ENCODE data around the gene EPS8L3.
"Not testable (repeated sequence)": the region's sequence is repeated elsewhere in the genome, so short reads cannot be mapped to it uniquely, and the experiment has no call there.

The EPS8L3 gene

DNA sequence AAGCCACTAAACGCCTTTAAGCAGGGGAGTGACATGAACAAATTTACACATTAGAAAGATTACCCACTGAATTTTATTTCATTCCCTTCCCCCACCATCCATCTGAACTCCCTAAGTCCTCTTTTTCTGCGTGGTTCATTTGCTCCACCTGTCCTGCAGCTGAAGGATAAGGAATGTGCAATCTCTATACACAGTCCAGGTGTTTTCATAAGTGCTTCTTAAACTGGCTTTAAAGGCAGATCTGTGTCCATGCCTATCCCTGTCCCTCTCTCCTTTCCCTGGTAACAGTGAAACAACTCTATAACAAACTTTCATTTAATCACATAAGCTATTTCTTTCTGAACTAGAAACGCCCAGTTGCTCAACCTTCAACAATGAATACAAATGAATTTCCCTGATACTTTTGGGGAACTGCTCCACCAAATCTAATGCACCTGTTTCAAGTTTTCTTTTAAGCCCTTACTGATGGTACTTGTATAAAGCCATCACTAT, 31.3 kb downstream of the EPS8L3 start:
- no peak for DNase-seq

DNA sequence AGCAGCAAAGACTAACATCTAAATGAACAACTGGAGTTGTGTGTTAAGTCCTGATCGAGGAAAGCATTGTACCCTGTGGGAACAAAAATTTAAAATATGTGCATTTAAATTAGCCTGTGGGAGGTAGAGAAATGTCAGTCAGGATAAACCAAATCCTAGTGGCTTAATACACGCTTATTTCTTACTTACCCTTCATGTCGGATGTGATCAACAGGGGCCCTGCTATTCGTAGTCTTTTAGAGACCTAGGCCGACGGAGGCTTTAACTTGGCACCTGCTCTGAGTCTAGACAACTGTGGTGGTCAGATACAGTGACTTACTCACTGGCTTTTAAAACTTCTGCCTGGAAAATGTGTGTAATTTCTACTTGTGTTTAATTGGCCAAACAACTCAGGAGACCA, 33.1 kb downstream of the EPS8L3 start:
- no peak for DNase-seq

DNA sequence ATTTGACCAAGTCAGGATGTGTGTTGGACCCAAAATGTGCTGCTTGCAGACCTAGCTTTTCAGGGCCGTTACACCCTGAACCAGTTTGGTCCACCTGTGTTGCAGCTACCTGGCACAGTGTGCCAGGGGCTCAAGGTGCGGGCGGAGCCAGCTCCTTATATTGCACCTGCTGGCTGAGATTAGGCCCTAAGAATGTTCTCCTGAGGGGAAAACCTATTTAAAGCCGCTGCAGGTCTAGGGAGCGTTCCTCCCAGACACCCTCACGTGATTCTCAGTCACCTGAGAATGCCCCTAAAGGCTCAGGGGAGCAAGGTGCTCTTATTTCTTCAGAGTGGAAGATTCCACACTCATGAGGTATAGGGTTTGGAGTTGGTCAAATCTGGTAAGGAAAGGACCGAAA, 34.9 kb downstream of the EPS8L3 start:
- DNase-seq, result no peak

DNA sequence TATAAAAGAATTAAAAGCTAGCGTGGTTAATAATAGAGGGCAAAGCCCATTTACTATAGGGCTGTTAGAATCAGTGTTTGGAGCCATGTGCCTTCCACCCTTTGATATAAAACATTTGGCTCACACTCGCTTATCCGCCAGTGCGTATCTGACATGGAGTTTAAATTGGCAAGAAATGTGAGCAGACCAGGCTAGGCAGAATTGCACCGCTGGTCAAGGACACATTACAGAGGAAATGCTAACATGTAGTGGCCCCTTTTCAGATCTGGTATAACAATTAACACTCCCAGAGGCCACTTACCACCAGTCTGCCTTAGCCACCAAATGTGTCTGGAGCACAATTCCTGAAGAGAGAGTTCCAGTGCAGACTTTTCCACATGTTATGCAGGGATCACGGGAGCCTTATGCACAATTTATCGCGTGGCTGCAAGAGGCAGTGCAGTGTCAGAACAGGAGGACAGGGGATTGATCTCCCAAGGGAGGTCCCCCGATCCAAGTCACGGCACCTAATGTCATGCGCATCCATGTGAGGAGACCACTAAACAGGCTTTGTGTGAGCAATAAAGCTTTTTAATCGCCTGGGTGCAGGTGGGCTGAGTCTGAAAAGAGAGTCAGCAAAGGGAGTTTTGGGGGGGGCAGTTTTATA, 36.9 kb downstream of the EPS8L3 start:
- DNase-seq, result no peak

DNA sequence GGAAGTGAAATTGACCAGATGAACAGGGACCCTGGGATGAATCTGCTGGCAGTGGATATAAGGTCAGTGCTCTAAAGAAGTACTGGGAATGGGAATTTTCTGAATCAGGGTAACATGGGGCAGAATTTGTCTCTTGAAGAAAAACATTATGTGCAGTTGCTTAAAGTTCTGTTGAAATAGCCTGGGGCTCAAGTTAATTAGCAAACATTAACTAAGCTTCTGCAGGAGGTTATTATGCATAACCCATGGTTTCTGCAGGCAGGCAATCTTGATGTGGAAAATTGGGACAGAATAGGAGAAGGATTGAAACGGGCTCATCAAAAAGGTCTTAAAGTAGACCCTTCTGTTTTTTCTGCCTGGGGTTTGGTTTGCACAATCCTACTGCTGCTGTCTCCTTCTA, 37.7 kb downstream of the EPS8L3 start:
- no peak for DNase-seq

DNA sequence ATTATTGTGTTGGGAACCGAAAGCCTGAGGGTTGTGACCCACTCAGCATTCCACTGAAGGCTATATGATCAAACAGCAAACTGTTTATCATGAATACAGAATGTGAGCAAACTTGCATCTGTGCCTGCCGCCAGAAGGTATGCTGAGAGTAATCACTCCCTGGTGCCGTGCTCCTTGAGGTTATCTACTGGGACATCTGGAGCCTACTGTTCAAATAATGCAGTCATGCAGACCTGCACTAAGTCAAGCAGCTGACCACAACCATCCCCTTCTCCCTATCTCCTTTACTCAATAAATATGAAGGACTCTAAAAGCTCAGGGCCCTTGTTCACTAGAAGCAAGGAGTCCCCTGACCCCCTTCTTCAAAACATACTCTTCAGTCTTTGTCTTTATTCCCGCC, 38.2 kb downstream of the EPS8L3 start:
- DNase-seq, result no peak

DNA sequence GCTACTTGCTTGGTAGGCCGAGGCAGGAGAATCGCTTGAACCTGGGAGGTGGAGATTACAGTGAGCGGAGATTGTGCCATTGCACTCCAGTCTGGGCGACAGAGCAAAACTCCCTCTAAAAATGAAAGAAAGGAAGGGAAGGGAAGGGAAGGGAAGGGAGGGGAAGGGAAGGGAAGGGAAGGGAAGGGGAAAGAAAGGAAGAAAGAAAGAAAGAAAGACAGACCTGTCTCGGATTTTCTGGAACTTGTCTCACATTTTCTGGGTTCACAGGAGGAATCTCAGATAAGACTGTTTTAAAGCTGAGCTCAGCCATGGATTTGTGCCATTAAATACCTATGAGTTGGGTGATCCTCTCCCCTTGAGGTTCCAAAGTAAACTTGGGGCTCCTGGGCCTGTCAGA, 38.8 kb downstream of the EPS8L3 start:
- no peak for DNase-seq

DNA sequence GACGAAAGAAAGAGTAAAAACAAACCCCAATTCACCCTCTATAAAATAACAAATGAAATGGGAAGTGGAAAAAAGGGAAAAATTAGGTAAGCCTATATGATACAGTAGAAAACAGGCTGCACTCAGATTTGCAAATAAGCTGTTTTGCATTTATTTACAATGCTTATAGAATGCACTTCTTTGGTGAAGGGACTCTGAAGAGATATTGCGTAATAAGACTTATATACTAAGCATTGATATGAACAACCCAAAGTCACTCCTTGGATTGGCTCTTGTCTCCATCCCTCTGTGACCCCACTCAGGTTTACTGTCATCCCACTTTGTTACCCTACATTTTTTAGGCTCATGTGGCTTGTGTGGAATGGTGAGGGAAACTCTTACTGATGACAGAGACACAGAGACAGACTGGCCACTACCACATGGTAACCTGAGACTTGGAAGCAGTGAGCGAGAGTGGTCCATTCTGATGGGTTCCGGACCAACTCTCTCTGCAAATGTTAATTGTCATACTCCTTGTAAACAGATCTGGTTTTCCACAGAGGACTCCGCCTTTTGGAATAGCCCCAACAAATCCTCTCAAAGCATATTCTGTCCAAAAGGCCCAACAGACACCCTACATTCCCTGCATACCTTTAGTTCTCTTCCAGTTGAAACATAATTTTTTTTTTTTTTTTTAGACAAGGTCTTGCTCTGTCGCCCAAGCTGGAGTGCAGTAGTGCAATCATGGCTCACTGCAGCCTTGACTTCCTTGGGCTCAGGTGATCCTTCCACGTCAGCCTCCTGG, 40.6 kb downstream of the EPS8L3 start:
- no peak for DNase-seq

DNA sequence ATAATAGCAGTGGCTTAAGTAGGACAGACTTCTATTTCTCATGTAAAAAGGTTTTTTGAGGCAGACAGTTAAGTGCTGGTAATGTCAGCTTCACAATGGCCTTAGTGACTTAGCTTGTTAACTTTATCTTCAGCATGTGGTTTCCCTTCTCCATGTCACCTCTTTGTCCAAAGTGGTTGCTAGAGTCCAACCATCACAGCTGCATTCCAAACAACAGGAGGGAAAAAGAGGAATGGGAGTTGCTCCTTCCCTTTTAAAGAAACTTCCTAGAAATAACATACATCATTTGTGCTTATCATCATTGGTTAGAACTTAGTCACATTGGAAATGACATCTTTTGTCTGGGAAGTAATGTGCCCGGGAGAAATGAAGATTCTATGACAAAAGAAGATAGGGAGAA, 41.8 kb downstream of the EPS8L3 start:
- no peak for DNase-seq

DNA sequence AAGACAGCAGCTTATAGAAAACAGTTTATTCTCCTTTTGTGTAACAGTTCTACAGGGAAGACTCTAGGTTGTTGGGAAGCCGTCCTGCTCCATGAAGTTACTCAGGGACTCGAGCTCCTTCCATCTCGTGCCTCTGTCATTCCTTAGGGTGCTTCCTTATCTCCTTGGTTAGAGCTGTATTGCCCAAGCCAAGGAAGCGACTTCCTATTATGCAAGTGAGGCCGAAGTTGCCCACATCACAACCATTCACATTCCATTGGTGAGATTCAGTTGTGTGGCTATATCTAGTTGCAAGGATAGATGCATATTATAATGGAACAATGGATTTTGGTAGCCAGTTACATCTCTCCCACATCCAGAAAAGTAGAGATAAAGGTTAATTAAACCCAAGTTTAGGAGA, 42.7 kb downstream of the EPS8L3 start:
- DNase-seq, result no peak

DNA sequence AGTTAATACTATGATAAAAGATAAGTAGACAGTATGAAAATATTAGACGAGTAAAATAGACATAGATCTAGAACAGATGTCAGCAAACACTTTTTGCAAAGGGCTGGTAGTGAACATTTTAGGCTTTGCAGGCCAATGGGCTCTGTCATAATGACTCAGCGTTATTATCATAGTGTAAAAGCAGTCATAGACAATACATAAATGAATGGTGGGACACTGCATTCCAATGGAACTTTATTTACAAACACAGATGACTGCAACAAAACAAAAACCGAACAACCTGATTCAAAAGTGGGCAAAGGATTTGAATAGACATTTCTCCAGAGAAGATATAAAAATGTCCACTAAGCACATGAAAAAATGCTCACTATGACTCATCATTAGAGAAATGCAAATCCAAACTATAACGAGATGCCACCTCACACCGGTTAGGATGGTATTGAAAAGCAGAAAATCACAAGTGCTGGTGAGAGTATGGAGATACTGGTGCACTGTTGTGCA, 44.3 kb downstream of the EPS8L3 start:
- DNase-seq, result no peak

DNA sequence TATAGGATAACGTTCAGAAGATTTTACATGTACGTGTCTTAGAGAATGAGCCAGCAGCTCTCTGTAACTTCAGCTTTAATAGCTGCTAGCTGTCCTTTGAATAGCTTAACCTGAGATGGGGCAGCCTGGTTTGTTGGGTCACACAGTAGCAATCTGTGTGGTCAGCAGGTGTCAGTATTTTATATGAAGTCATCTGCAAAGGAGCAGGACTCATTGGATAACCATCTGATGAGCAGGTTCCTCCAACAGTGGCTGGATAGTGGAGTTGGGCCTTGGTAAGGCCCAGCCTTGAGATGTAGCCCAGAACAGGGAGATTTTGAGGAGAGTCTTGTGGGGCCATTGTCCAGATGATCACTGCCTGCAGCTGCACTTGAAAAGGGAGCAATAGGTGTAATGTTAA, 45.2 kb downstream of the EPS8L3 start:
- DNase-seq, result no peak

DNA sequence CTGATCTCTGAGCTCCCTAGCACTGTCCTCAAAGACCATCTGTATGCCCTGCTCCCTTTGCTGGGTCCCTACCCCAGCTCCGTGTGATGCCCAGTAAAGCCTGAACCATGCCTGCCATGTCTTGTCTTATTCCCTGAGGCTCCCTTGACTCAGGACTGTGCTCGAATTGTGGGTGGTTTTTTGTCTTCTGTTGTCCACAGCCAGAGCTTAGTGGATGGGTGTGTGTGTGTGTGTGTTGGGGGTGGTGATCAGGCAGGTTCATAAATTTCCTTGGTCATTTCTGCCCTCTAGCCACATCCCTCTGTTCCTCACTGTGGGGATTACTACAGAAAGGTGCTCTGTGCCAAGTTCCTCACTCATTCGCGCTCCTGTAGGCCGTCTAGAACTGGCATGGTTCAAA, 46.0 kb downstream of the EPS8L3 start:
- no peak for DNase-seq

DNA sequence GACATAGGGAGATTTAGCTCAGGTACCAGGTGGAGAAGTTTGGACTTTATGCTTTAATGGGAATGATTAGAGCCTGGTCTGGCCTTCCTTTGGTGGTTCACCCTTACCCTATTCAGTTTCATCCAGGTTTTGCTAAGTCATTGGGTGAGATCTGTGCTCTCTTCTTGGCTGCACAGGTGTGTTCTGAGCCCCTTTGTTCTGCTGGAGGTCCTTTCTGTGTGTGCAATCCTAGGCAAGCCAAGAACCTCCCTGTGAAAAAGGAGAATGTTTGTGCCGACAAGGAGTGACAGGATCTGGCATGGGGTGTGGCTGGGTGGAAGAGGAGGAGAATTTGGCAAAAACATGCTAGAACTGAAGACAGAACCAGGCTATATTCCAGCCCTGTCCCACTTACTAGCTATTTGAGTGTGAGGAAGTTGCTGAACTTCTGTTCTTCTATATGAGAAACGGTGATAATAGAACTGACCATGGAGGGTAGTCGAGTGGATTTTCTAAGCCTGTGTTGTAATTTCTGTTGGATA, 47.1 kb downstream of the EPS8L3 start:
- DNase-seq, result no peak

DNA sequence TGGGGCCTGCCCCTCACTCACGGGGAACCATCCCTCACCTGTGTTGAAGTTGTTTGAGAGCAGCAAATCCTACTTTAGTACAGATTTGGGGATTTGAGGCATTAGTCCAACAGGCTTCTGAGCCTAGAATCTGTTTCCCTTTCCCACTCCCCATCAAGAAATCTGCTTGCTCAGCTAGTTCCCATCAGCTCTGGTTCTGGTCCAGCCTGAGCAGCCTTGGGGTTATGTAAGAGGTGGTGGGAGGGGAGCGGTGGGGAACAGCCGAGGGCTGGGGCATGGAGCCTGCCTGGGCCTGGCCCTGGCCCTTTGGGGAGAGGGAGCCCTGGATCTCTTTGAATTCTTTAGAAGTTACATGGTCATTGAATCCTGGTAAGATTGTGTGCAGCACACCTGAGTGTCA, 47.6 kb downstream of the EPS8L3 start:
- DNase-seq, result no peak

DNA sequence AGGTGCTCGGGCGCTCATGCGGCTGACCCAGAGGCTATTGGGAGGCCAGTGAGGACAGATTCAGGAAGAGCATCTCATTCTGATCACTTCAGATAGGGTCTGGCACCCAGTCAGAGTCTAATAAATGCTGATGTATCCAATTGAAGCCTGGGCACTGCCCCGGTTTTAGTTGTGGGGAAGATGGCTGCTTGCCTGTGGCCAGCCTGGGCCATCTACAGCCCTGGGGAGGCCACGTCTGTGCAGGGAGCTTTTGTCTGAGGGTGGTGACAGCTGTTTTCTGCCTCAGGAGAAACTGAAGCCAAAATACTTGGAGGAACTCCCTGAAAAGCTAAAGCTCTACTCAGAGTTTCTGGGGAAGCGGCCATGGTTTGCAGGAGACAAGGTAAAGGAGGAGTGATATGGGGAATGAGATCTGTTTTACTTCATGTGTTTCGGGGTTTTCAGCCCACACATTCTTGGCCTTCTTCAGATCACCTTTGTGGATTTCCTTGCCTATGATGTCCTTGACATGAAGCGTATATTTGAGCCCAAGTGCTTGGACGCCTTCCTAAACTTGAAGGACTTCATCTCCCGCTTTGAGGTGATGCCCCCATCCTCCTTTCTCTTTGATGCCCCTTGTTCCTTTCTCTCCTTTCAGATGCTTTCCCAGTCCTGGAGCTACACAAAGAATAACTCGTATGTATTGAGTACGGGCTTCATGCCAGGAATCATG, 48.9 kb downstream of the EPS8L3 start:
- DNase-seq, result no peak

DNA sequence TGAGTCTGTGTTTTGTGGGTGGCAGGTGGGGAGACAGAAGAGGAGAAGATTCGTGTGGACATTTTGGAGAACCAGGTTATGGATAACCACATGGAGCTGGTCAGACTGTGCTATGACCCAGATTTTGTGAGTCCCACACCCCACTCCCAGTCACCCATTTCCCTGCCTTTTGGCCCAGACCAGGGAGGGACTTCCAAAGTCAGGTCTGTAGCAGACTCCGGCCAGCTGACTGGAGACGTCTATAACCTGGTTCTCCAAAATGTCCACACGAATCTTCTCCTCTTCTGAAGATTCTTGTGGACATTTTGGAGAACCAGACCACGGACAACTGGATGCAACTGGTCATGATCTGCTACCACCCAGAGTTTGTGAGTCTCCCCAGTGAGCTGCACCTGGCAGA, 50.1 kb downstream of the EPS8L3 start:
- no peak for DNase-seq

DNA sequence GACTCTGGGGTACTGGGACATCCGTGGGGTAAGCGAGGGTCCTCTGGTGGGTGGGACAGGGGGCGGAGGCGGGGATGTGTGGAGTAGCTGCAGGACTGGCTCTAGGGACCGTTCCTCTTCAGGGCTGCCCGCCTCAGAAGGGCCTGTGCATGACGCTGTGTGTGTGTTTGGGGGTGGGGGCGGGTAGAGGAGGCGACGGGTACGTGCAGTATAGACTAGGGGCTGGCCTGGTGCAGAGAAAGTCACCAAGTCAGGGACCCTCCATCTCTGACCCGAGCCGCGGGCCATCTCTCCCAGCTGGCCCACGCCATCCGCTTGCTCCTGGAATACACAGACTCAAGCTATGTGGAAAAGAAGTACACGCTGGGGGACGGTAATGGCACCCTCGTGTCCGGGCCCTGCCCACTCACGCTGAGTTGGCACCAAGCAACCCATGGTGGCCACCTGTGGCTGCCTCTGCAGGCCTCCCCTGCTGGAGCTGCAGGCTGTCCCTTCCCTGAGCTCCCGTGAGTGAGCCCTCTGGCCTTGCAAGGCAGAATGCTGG, 51.3 kb downstream of the EPS8L3 start:
- DNase-seq, result no peak

DNA sequence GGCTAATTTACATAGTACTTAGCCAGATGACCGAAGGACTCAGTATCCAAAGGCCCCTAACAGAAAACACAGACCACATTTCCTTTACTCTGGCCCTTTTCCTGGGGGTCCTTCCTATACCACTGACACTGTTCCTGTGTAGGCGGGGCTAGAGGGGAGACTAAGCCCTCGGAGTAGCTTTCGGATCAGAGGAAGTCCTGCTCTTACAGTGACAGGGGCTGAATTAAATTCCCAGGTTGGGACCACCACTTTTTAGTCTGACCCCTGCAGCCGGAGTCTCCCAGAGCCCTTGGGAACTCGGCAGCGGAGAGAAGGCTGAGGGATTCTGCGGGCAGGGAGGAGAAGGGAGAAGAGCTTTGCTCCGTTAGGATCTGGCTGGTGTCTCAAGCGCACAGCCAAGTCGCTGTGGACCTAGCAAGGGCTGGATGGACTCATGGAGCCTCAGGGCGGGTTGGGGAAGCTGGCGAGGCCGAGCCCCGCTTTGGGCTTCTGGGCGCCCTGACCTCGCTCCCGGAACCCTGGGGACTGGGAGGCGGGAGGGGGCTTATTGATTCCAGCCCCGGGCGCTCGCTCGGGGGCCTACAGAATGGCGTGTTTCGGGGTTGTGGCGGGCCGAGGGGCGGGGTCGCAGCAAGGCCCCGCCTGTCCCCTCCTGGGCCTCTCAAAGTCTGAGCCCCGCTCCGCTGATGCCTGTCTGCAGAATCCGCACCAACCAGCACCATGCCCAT, 52.0 kb downstream of the EPS8L3 start, which contains the start of gene GSTM5:
Gene GSTM5 (plus strand): TSS at position 659 of the 728 bp plus-strand sequence. CDS start 62 bp downstream, at position 721.
- not testable (repeated sequence) for DNase-seq

DNA sequence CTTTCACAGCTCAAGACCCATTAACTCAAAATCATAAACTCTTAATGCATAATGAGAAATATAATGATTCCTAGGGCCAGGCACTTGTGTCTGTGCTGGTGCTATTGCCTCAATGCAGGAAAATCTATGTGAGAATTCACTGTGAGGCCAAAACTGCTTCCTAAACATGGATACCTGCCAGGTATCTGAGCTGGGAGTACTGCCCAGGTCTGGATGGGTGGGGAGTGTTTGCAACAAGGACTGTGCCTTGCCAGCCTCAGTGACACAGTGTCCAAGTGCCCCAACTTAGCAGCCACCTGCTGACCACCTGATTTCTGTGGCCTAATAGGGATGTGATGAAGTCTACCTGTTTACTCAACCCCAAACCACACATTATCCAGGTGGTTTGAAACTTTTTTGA, 53.9 kb downstream of the EPS8L3 start:
- DNase-seq, result not testable (repeated sequence)

DNA sequence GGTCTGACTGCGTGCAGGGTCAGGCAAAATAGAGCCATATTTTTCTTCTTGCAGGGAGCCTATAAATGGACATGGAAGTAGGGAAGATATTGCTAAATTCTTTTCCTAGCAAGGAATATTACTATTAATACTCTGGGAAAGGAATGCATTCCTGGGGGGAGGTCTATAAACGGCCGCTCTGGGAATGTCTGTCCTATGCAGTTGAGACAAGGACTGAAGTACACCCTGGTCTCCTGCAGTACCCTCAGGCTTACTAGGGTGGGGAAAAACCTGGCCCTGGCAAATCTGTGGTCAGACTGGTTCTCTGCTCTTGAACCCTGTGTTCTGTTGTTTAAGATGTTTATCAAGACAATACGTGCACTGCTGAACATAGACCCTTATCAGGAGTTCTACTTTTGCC, 54.8 kb downstream of the EPS8L3 start:
- DNase-seq, result not testable (repeated sequence)

DNA sequence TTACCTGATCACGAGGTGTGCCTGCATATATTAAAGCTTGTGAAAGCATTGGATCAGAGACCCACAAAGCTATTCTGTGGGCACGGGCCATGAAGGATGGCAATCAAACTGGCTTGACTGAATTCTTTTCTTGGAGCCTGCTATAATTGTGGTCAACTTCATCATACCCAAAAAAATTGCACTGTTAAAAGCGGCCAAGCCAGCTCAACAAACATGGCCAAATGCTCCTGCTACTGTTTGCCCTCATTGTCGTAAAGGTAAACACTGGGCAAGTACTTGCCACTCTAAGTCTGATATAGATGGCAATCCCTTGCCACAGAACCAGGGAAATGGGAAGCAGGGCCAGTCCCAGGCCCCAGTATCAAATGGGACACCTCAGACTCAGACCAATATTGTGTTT, 58.3 kb downstream of the EPS8L3 start:
- no peak for DNase-seq

Data from midbrain (tissue), 1 donor.